Gastrocnemius medialis (tissue), 4 donors: ENCODE measurements around the gene ZFYVE27.

ENCODE experiments used
- POLR2A ChIP-seq, 2 donors: fragments of 450-650 bp; IDR thresholded peaks; one replicate each; pipeline ENCODE4 v1.6.1; 2017; ENCODE audit warnings: antibody characterized with exemption in 2 of 2, mild to moderate bottlenecking in 2 of 2, moderate library complexity in 2 of 2
- TF ChIP-seq, protein P1 (sequence below), 5 experiments: fragments of 450-650 bp in 3 of 5; fragments of 200-600 bp in 2 of 5; sonication (generic) in 2 of 5; IDR thresholded peaks in 4 of 5; conservative IDR thresholded peaks in 1 of 5; 1 replicate in 4 of 5; 2 replicates in 1 of 5; pipeline ENCODE4 v1.5.1; 2016 to 2019; ENCODE audit warnings: antibody characterized with exemption in 5 of 5, mild to moderate bottlenecking in 3 of 5, moderate library complexity in 3 of 5

DNA sequence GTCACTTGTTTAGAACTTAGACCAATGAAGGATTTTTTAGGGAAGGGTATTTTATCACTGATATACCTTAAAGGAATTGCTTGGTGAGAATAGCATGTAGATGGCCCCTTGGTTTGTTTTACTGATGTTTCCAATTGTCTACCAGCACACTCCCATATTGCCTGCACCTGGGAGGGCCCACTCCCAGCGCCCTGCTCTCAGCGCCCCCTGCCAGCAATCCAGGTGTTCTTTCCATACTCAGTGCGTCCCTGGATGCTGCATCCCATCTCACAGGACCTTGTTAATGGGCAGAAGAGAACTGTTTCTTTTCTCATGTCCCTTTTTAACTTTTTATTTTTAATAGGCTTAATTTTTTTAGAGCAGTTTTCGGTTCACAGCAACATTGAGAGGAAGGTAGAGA is 59.0 kb downstream of the ZFYVE27 start:
- no peak for TF ChIP-seq POLR2A (IDR thresholded peaks at IDR 0.05)
- TF ChIP-seq, protein P1, sequence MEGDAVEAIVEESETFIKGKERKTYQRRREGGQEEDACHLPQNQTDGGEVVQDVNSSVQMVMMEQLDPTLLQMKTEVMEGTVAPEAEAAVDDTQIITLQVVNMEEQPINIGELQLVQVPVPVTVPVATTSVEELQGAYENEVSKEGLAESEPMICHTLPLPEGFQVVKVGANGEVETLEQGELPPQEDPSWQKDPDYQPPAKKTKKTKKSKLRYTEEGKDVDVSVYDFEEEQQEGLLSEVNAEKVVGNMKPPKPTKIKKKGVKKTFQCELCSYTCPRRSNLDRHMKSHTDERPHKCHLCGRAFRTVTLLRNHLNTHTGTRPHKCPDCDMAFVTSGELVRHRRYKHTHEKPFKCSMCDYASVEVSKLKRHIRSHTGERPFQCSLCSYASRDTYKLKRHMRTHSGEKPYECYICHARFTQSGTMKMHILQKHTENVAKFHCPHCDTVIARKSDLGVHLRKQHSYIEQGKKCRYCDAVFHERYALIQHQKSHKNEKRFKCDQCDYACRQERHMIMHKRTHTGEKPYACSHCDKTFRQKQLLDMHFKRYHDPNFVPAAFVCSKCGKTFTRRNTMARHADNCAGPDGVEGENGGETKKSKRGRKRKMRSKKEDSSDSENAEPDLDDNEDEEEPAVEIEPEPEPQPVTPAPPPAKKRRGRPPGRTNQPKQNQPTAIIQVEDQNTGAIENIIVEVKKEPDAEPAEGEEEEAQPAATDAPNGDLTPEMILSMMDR (IDR thresholded peaks at IDR 0.05 in 4 of 5, conservative IDR thresholded peaks at IDR 0.05 in 1 of 5) = no peak
